Measurements from ENCODE around the gene CAV2.
A peak's percentile ranks its signal among the peaks of the same experiment; 100 is the strongest.

The CAV2 gene

GRCh38 chr7:116534790-116535189 is 35.3 kb downstream of the CAV2 start:
- peak overlapping the region; percentile 27 to 44 for H3K27ac ChIP-seq
- no peak for DNase-seq (ENCODE audit: low spot score)
- peak overlapping the region; percentile 22 for H3K4me3 ChIP-seq
- TF ChIP-seq CTCF (IDR thresholded peaks at IDR 0.05): no peak

GRCh38 chr7:116535416-116535815 is 35.9 kb downstream of the CAV2 start:
- no peak for DNase-seq (ENCODE audit: low spot score)
- peak overlapping the region; percentile 22 for H3K4me3 ChIP-seq
- no peak for TF ChIP-seq CTCF (IDR thresholded peaks at IDR 0.05)
- peak overlapping the region; percentile 27 to 44 for H3K27ac ChIP-seq

GRCh38 chr7:116538138-116538537 is 38.6 kb downstream of the CAV2 start:
- TF ChIP-seq CTCF (IDR thresholded peaks at IDR 0.05): no peak
- no peak overlapping the region for H3K4me3 ChIP-seq
- no peak for DNase-seq (ENCODE audit: low spot score)
- peak overlapping the region in 1 of 2 donors; percentile 36 for H3K27ac ChIP-seq

GRCh38 chr7:116539879-116540278 is 40.3 kb downstream of the CAV2 start:
- Histone ChIP-seq H3K4me3 (no peak overlapping the region), H3K27ac (peak overlapping the region; percentile 33 to 36)
- no peak for DNase-seq (ENCODE audit: low spot score)
- no peak for TF ChIP-seq CTCF (IDR thresholded peaks at IDR 0.05)

GRCh38 chr7:116540743-116541142 is 41.2 kb downstream of the CAV2 start:
- Histone ChIP-seq H3K27ac (peak overlapping the region in 1 of 2 donors; percentile 13), H3K4me3 (no peak overlapping the region)
- TF ChIP-seq CTCF (IDR thresholded peaks at IDR 0.05): no peak
- DNase-seq (ENCODE audit: low spot score): no peak

- Histone ChIP-seq H3K4me3 (no peak overlapping the region), H3K27ac (peak overlapping the region in 1 of 2 donors; percentile 45)
- no peak for DNase-seq (ENCODE audit: low spot score)
- no peak for TF ChIP-seq CTCF (IDR thresholded peaks at IDR 0.05)
Measured at GRCh38 chr7:116541951-116542350, 42.4 kb downstream of the CAV2 start.

- no peak for DNase-seq (ENCODE audit: low spot score)
- peak overlapping the region; percentile 6 to 47 for H3K27ac ChIP-seq
- TF ChIP-seq CTCF (IDR thresholded peaks at IDR 0.05): no peak
- no peak overlapping the region for H3K4me3 ChIP-seq
Measured at GRCh38 chr7:116542618-116543017, 43.1 kb downstream of the CAV2 start.
